Colon (tissue), 2 donors: Measurements from ENCODE around the gene TMCO6.
"Not testable (repeated sequence)": the region's sequence is repeated elsewhere in the genome, so short reads cannot be mapped to it uniquely, and the experiment has no call there.

ENCODE experiments used
- FAIRE-seq: peaks from 2 replicates; lab custom pipeline; 2012; peaks lifted over from hg19 to GRCh38; lab: Jason Lieb, UNC
- donor health status: control.
- donor health status: control.

Gene TMCO6

DNA sequence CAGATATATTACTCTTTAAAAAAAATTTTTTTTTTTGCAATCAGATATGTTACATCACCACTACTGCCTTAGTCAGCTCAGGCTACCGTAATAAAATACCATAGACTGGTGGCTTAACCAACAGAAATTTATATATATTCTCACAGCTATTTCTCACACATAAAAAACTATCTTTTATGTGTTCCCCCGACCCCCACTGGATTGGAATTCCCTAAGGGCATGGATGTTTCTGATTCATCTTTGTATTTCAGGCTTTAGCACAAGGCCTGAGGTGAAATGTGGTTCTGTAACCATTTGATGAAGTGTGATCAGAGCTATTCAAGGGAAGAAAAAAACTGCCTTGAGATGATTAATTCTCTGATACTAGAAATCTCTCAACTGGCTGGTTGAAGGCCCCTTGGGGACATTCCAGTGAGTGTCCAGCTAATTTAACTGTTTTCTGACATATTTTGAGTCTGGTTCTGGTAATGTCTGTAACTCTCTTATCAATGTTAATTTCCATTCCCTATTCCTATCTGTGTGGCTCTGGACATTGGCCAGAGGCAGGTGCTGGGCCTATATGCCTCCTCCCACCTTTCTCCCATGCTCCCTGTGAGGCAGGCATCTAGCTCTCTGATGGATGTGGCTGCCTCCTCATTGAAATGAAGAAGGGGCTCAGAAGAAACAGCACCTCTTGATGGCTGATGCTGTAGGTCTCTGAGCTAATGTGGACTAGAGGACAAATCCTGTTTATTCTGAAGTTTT is 8.8 kb upstream of the TMCO6 start:
- no peak for FAIRE-seq

DNA sequence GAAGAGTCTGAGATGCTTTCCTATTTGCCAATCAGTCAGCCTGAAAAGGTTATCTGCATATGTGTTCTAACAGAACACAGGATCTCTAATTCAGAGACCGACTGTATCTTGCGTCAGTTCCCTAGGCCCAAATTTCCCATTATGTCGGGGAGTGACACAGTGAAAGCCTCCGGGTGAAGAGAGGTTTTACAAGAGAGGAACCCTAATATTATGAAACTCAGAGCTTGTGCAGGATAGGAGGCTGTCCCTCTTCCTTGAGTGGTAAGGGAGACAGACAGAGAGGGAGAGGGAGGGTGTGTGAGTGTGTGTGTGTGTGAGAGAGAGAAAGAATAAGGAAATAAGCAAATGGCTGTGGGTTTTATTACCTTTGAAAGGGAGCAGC is 8.2 kb upstream of the TMCO6 start:
- no peak for FAIRE-seq

DNA sequence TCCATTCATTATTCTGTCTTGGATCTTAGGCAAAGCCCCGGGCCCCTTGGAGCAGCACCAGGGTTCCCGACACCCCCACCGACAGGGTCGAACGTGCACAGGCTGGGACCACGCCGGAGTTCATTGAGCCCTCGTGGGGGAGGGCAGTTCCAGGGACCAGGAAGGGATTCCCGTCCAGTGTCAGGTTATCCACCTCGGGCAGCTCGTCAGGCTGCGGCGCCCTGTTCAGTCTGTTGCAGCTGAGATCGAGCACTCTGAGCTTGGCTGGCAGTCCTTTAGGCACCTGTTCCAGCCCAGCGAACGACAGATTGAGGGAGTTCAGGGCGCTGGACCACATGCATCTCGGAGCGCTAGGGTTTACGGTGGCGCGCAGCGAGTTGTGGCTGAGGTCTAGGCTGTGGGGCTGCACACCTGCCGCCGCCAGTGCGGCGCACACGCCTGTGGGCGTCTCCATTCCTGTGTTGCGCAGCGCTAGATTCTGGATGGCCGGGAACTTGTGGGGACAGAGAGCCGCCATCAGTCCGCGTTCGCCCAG is 7.4 kb upstream of the TMCO6 start:
- FAIRE-seq: no peak

DNA sequence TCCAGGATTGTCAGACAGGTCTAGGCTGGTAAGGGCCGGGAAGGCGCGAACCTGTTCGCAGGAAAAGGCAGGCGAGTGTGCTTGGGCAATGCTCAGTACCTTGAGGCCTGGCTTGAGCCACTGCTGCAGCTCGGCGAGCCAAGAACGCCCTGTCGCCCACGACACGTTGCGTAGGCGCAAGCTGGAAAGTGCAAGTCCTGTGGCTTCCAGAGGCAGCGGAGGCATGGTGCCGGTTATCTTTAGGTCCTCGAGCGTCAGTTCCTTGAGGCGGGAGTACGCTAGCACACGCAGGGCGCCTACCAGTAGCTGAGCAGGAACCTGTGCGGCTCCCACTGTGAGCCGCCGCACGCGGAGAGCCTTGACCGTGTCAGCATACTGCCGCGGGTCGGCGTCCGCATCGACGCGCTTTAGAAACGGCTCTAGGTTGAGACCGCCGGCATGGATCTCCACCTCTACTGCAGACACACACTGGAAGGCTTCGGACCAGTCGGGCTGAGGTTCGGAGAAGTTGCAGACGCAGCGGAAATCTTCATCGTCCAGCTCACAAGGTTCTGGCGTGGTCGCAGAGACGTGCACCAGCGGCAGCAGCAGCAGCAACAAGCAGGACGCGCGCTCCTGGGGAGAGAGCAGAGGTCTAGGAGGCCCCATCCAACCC is 6.8 kb upstream of the TMCO6 start:
- no peak for FAIRE-seq

DNA sequence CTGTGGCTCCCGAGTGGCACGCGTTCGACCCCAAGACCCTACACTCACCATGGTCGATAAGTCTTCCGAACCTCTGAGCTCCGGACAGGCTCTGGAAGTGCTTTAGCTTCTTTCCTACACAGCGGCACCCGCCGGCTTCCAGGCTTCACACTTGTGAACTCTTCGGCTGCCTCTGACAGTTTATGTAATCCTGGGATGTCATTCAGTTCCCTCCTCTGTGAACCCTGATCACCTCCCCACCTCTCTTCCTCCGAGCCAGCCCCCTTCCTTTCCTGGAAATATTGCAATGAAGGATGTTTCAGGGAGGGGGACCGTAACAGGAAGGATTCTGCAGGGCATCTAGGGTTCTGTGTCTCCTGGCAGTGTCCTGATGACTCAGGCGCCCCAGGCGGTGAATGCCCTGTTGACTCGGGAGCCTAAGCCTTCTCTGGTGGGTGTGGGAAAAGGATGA is 6.2 kb upstream of the TMCO6 start, which contains the start of gene CD14:
Gene CD14, minus strand, starts transcription at position 155 of the 451 bp plus-strand sequence. Its CDS starts 104 bp downstream, at position 51.
- no peak for FAIRE-seq

GRCh38 chr5:140633501-140633900 is 5.8 kb upstream of the TMCO6 start:
- no peak for FAIRE-seq

DNA sequence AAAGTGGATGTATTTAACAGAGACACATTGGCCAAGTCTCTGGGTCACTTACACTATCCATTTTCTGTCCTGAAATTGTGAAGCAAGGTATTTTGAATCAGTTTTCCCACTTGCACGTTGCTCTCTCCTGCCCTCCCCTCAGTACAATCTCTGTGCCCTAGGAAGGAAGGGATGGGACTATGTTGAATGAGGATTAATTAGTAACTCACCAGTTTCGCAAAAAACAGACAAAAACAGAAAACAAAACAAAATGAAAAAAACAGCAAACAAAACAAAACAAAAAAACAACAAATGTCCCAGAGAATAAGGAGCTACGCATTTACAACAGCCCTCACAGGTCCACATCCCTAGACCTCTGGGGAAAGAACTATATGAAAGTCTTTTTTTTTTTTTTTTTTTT is 5.1 kb upstream of the TMCO6 start:
- no peak for FAIRE-seq

GRCh38 chr5:140635291-140636257 is 3.7 kb upstream of the TMCO6 start:
- no peak for FAIRE-seq

DNA sequence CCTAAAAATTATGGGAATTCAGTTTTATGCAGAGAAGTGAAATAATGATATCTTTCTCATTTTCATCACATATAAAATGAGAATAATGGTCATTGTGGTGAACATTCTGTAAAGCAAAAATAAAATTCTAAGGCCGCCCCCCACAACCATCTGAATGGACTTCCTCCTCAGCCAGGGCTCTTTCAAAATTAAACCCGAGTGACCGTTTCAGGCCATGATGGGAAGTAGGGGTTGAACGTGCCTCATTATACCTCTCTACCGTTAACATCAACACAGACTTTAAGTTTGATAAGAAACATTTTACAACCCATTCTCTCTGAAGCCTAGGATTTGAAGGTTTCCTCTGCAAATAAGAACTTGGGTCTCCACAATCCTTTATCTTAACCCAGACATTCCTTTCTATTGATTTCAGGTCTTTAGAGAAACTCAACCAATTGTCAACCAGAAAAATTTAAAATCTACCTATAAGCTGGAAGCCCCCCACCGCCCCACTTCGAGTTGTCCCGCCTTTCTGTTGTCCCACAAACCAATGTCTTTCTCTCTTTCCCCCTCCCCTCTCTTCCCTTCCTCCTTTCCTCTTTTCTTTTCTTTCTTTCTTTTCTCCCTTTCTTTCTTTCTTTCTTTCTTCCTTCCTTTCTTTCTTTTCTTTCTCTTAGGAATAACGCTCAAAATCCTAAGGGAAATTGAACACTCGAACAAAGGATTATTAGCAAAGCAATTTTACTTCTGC is 1.7 kb upstream of the TMCO6 start:
- FAIRE-seq: no peak

- FAIRE-seq: not testable (repeated sequence)
Measured at GRCh38 chr5:140638898-140639147, 428 bp upstream of the TMCO6 start.

DNA sequence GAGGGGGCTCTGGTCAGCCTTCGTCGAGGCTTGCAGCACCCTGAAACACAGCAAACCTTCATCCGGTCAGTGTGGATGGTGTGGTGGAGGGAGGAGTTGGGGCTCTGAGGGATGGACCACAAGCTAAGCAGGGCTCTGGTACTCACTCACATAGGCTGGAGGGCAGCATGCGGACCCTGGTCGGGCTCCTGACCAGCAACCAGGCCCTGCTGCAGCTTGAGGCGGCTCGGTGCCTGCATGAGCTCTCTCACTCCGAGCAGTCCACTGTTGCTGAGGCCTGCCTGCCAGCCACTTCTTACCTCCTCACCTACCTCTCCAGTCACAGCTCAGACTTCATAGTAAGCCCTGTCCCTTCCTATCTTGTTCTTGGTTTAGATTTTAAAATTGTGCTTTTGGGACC is 2.5 kb downstream of the TMCO6 start:
- no peak for FAIRE-seq

GRCh38 chr5:140642718-140643117 is 3.5 kb downstream of the TMCO6 start:
- no peak for FAIRE-seq

DNA sequence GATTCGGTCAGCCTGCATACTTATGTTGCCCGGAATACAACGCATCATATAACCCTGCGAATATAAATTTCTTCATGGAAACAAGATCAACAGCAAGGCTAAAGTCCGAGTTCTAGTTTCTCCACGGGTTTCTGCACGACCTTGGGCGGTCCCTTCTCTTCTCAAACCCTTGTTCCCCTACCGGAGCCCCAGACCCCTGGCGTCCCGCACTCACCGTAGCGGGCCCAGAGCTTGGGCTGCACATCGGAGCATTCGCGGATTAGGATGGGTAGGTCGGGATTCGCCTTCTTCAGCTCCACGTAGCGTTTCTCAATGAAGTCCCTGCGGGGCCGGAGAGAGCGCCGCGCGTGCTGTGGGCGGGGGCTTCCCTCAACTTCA is 7.8 kb downstream of the TMCO6 start:
- FAIRE-seq: no peak

DNA sequence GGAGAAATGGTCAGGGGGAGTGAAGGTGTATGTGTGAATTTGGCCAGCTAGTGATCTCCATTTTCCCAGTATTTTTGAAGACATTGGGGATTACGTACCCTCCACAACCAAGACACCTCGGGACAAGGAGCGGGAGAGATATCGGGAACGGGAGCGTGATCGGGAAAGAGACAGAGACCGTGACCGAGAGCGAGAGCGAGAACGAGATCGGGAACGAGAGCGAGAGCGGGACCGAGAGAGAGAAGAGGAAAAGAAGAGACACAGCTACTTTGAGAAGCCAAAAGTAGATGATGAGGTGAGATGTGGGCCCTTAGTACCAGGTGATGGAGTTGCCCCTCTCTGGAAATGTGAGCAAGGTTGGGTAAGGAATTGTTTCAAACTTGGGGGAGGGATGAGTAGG is 19.6 kb downstream of the TMCO6 start:
- no peak for FAIRE-seq

GRCh38 chr5:140660371-140660770 is 21.1 kb downstream of the TMCO6 start:
- FAIRE-seq: not testable (repeated sequence)

GRCh38 chr5:140664030-140664358 is 24.7 kb downstream of the TMCO6 start:
- FAIRE-seq: no peak

GRCh38 chr5:140664359-140665119 is 25.3 kb downstream of the TMCO6 start, which contains the start of gene WDR55:
Gene WDR55 (plus strand): TSS chr5:140664904. CDS start chr5:140664913, 9 bp downstream.
- FAIRE-seq: no peak

- not testable (repeated sequence) for FAIRE-seq
Measured at GRCh38 chr5:140671035-140671434, 31.8 kb downstream of the TMCO6 start.

GRCh38 chr5:140671472-140672125 is 32.3 kb downstream of the TMCO6 start:
- no peak for FAIRE-seq

DNA sequence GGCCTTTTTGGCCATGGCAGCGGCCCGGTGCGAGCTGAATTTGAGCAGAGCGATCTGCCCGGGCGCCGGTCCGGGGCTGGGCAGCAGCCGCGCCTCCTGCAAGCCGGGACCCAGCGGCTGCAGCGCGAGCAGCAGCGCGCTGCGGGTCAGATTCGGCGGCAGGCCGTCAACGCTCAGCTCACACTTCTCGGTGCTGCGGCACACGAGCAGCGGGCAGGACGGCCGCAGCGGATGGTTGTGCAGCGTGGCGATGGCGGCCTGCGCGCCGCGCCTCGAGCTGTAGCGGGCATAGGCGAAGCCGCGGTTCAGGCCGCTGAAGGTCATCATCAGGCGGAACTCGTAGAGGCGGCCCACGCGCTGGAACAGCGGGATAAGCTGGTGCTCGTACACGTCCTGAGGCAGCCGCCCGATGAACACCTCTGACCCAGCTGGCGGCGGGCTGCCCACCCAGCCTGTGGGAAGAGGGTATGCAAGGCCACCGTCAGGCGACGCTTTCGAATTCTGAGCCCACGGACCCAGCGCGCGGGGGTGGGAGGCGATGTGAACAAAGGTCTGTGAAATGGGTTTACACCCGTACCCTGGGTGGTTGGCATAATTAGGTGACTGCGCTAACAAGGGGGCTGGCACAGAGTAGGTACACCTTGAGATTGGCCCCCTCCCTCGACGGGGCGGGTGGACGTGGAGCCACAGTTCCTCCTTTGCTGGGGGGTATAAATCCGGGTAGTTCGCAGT is 33.4 kb downstream of the TMCO6 start:
- no peak for FAIRE-seq
